ENCODE measurements around the gene PRCD.
A peak's percentile ranks its signal among the peaks of the same experiment; 100 is the strongest.
"Not testable (repeated sequence)": the region's sequence is repeated elsewhere in the genome, so short reads cannot be mapped to it uniquely, and the experiment has no call there.

Gene PRCD

GRCh38 chr17:76556765-76557367 is 17.0 kb downstream of the PRCD start:
- DNase-seq (ENCODE audit: low spot score): no peak

- DNase-seq (ENCODE audit: low spot score): peak; percentile 95
Measured at GRCh38 chr17:76557368-76558197, 17.7 kb downstream of the PRCD start.

- DNase-seq (ENCODE audit: low spot score): peak; percentile 65
Measured at GRCh38 chr17:76558198-76559095, 18.6 kb downstream of the PRCD start.

GRCh38 chr17:76559460-76559859 is 19.6 kb downstream of the PRCD start:
- DNase-seq (ENCODE audit: low spot score): not testable (repeated sequence)

DNA sequence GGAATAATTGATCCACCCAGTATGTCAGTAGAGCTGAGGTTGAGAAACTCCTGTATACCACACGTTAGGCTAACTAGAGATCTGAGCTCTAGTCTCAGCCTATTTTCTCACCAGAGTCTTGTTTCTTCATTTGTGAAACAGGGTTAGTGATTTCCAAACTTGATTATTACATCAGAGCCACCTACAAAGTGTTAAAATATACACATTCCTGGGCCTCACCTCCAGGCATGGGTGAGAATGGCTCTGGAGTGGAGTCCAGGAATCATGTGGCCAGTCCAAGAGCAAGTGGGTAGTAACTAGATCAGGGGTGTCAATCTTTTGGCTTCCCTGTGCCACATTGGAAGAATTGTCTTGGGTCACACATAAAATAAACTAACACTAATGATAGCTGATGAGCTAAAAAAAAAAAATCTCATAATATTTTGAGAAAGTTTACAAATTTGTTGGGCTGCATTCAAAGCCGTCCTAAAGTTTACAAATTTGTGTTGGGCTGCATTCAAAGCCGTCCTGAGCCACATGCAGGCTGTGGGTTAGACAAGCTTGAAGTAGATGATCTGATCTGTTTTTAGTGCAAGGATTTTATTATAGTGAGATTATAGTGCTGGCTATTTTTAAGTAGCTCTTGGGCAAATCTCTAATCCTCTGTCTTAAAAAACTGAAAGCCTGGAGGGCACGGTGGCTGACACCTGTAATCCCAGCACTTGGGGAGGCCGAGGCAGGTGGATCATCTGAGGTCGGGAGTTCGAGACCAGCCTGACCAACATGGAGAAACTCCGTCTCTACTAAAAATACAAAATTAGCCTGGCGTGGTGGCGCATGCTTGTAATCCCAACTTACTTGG is 20.4 kb downstream of the PRCD start:
- DNase-seq (ENCODE audit: low spot score): no peak

GRCh38 chr17:76560877-76561221 is 21.0 kb downstream of the PRCD start:
- DNase-seq (ENCODE audit: low spot score): no peak

DNA sequence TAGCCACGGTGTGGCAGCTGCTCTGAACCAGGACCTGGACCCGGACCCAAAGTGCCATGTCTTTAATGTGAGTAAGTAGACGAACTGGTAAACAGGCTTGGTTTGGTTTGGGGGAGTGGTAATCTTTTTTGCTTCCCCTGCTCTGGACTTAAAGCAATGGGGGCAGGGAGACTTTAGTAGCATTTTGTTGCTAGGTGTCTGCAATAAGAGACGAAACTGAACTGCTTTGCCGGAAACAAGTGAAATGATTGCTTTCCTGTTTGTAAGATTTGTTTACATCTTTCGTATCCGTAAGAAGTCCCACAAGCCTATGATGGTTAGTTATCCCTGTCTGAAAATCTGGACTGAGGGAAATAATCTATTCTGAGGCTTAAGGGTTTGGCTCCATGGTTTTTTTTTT is 21.5 kb downstream of the PRCD start:
- no peak for DNase-seq (ENCODE audit: low spot score)

DNA sequence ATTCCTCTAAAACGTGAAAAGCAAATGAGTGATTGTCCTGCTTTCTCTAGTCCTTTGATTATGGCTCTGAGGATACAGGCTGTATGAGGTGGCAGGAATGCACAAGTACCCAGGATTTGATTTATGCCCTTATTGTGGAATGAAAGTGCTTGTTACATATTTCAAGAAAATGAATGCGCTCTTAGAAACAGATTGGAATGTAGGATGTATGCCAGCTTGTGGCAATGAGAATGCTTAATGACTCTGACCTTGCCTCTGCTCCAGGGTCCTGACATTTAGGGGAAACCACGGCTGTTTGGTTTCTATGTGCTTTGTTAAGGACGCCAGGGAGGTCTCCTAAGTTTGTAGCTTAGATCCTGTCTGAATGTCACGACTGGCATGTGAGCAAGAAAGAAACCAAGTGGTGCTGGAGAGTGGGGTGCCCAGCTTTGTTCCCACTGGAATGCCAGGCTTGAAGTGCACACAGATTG is 22.0 kb downstream of the PRCD start:
- no peak for DNase-seq (ENCODE audit: low spot score)

DNA sequence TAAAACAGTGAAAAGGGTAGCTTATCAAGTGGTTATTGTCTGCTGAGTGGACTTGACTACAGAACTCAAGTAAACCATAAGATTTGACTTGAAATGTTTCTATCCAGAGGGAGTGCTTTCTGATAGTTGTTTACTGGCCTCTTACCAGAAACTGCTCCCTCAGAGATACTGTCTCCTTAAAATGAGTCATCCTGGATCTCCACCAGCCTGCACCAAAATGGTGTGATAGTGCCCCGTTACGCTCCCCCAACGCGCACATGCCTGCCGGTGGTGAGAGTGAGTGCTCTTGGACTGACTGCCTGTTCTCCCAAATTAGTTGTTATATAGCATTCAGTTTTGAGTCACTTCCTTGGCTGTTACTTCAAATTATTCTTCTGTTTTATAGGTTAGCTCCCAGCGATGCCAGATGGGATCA is 22.9 kb downstream of the PRCD start:
- DNase-seq (ENCODE audit: low spot score): peak; percentile 86

DNA sequence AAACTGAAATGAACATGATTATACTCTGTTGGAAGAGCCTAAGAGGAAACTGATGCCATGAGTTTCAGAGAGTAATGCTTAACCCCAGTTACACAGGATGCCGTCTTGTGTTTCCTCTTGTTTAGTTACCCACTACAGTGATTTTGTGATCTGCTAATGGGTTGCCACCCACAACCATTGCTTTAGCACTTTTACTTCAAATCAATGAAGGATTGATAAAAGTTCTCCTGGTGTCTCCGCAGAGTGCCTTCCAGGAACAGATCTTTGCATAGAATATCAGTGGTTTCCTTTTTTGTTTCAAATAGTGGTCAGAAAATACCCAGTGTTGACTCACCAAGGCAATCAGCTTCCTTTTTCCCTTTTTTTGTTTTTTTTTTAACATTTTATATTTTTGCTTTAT is 23.5 kb downstream of the PRCD start:
- DNase-seq (ENCODE audit: low spot score): not testable (repeated sequence)

- not testable (repeated sequence) for DNase-seq (ENCODE audit: low spot score)
Measured at GRCh38 chr17:76564991-76565727, 25.3 kb downstream of the PRCD start.

DNA sequence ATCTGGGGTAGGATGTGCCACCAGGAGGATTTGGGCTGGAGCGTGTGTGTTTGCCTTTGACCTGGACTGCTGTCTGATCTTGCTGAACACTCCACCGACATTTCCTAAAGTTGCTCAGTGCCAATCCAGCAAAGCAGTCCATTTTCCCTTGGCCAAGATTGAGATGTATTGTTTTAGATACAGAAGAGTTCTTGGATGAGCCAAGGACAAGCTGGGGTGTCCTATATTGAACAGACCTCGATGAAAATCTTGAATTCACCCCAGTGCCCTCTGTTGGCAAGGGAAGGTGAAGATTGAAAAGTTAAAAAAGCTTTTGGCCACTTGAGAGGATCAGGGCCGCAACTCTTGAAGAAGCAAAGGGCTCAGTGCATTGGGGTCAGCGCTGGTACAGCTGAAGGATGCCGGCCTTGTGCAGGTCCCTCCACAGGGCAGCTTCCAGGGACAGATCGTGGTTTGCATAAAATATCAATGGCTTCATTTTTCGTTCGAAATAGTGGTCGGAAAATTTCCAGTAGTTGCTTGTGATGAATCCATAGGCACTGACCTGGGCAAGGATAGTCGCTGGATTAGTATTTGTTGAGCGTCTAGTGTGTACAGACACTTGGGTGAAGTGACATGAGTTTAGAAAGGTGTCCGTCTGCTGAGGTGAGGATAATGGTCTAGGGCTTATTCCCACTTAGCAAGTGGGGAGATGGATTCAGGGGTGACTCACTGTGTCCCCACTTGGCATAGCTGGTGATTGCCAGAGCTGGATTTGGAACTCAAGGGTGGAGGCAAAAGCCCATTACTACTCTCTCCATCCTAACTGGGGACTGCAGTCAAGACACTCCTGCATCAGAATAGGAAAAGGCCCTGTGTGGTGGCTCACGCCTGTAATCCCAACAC is 26.1 kb downstream of the PRCD start:
- no peak for DNase-seq (ENCODE audit: low spot score)

- DNase-seq (ENCODE audit: low spot score): no peak
Measured at GRCh38 chr17:76566613-76566943, 26.7 kb downstream of the PRCD start.

GRCh38 chr17:76566988-76567431 is 27.2 kb downstream of the PRCD start:
- no peak for DNase-seq (ENCODE audit: low spot score)

DNA sequence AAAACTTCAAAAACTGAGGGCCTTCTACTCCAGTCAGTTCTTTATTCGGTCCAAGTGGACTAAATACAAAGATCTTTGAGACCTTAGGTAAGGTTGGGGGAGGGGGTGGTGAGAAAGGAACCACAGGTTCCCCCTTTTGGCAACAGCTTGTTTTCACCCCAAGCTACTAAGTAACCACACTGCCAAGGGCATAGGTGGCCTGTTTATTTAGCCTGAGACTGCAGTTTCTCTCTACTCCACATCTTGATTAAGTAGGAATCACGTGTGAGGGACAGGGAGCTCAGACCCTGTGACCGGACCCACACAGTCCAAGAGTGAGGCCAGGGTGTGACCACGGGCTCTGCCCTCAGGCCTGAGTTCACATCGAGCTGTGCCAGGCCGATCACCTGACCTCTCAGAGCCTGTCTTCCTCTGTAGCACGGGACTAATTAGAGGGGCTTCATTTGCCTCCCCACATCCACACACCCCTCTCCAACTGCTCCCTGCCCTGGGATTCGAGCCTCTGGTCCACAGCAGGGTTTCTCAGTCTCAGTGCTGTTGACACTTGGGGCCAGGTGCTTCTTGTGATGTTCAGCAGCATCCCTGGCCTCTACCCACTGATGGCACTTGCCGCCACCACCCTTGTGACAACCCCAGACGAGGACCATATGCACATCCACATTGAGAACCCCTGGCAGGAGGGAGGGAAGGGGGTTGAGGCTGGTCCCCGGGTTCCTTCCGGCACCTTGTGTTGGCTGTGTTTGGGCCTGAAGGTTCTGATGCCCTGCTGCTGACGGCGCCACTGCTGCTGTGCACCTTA is 28.0 kb downstream of the PRCD start:
- DNase-seq (ENCODE audit: low spot score): peak; percentile 45

- no peak for DNase-seq (ENCODE audit: low spot score)
Measured at GRCh38 chr17:76568811-76569221, 29.0 kb downstream of the PRCD start.

DNA sequence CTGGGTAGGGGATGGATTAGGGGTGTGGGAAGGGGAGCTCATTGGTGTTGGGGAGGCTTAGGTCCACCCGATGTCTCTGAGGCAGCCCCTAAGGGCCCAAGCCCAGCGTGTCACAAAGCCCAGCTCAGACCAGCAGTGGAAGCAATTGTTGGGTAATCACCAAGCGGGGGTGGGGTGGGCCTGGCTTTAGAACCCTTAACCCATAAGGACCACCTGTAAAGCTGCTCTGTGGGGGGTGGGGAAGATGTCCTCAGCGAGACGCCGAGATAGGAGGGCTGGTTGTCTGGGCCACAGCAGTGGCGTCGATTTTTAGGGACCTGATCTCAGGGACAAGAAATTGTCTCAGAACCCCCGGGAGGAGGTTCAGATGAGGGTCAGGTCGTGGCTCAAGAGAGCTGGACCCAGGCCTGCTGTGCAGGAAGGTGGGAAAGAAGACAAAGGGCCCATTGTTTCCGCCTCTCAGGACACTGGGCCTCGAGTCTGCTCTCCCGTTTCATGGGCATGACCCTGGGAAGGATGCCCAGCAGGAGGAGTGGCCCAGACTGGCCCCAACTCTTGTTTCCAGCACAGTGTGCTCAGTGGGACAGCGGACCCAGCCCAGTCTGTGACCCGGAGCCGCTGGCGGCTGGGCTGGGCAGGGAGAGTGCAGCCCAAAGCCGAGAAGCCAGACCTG is 29.9 kb downstream of the PRCD start:
- DNase-seq (ENCODE audit: low spot score): no peak

- no peak for DNase-seq (ENCODE audit: low spot score)
Measured at GRCh38 chr17:76570457-76570856, 30.6 kb downstream of the PRCD start.
